K562 (cell line): ENCODE results near the gene TTLL8. TPM values are rescaled to one million over a fixed set of nuclear protein-coding genes. Genes with fewer than 3 reads are reported as not detected.

Experiments used
- BHLHE40 ChIP-seq: IDR thresholded peaks from 2 replicates; pipeline ENCODE4 v1.6.1; 2011; ENCODE audit warnings: low read length, improper control_type of control experiment
- BRD4 ChIP-seq: fragments of 200-600 bp; sonication (generic); IDR thresholded peaks from 2 replicates; pipeline ENCODE4 v1.6.1; 2017; ENCODE audit warnings: inconsistent platforms
- ETV5 ChIP-seq: sonication (generic); formaldehyde crosslinking; IDR thresholded peaks from 2 replicates; pipeline ENCODE4 v1.4.0; 2020; ENCODE audit warnings: low read depth, mild to moderate bottlenecking, missing genetic modification reagents
- NCOA2 ChIP-seq, 2 experiments: fragments of 450-650 bp; IDR thresholded peaks; 2 replicates each; pipeline ENCODE4 v1.6.1; 2018; ENCODE audit warnings: mild to moderate bottlenecking in 2 of 2, moderate library complexity in 1 of 2; ENCODE audit not compliant: partially characterized antibody in 2 of 2
- NR3C1 ChIP-seq: sonication (generic); formaldehyde crosslinking; IDR thresholded peaks from 2 replicates; pipeline ENCODE4 v1.8.1; 2022; ENCODE audit warnings: missing genetic modification reagents
- RBM17 ChIP-seq: fragments of 200-400 bp; formaldehyde crosslinking; IDR thresholded peaks from 2 replicates; pipeline ENCODE4 v1.6.1; 2017; ENCODE audit warnings: low read depth, mild to moderate bottlenecking, low read length, borderline replicate concordance
- SMC3 ChIP-seq: conservative IDR thresholded peaks from 2 replicates; pipeline ENCODE4 v1.6.1; 2011; ENCODE audit warnings: low read depth, low read length, improper control_type of control experiment; ENCODE audit not compliant: insufficient read depth
- ZFPM2 ChIP-seq: fragments of 250-450 bp; sonication (Bioruptor Pico); IDR thresholded peaks from 2 replicates; pipeline ENCODE4 v1.5.1; 2022; ENCODE audit warnings: mild to moderate bottlenecking
- ZNF175 ChIP-seq: fragments of 200-800 bp; sonication (Bioruptor generic); IDR thresholded peaks from 2 replicates; pipeline ENCODE4 v1.6.1; 2016; ENCODE audit warnings: low read depth, mild to moderate bottlenecking, missing genetic modification characterization, missing compliant biosample characterization
- polyA plus RNA-seq, 8 experiments: library from polyadenylated mRNA; depleted of rRNA in 4 of 8; stranded (reverse) in 5 of 8; unstranded in 3 of 8; fragments of >200 nt; fragmentation: Nextera tagmentation in 2 of 8; fragmentation: Illumina TruSeq in 1 of 8; extraction: Ambion mirVana in 2 of 8; extraction: Trizol in 1 of 8; gene quantifications; 2 replicates each; pipeline versions ENCODE4 v1.2.1 to v1.2.3, GENCODE V29; 2011 to 2014; ENCODE audit warnings: inconsistent platforms in 1 of 8, missing spikeins in 1 of 8
- total RNA-seq, 7 experiments: library from RNA; depleted of rRNA in 6 of 7; stranded (reverse); fragments of >200 nt in 6 of 7; fragmentation: Illumina TruSeq in 2 of 7; extraction: Trizol in 2 of 7; gene quantifications; 2 replicates each; pipeline versions ENCODE4 v1.2.1 to v1.2.3, GENCODE V29; 2011 to 2021; ENCODE audit warnings: low replicate concordance in 1 of 7
- TF ChIP-seq, protein P1 (sequence below): fragments of 450-650 bp; IDR thresholded peaks from 2 replicates; pipeline ENCODE4 v1.6.1; 2016; ENCODE audit warnings: low read depth
- TF ChIP-seq, protein P2 (sequence below): fragments of 450-650 bp; IDR thresholded peaks from 2 replicates; pipeline ENCODE4 v1.6.1; 2016
- TF ChIP-seq, protein P3 (sequence below): fragments of 250-450 bp; sonication (Bioruptor Pico); IDR thresholded peaks from 2 replicates; pipeline ENCODE4 v1.4.0; 2020
- TF ChIP-seq, protein P4 (sequence below): fragments of 450-650 bp; conservative IDR thresholded peaks from 2 replicates; pipeline ENCODE4 v1.6.1; 2016; ENCODE audit warnings: missing genetic modification characterization, low read depth, mild to moderate bottlenecking, control low read depth, missing compliant biosample characterization

Gene TTLL8
- total and polyA plus RNA-seq, 9 of the 15 experiments (the other 6 are each of a cell fraction or from before 2014, with no cell fraction given) = not detected

DNA sequence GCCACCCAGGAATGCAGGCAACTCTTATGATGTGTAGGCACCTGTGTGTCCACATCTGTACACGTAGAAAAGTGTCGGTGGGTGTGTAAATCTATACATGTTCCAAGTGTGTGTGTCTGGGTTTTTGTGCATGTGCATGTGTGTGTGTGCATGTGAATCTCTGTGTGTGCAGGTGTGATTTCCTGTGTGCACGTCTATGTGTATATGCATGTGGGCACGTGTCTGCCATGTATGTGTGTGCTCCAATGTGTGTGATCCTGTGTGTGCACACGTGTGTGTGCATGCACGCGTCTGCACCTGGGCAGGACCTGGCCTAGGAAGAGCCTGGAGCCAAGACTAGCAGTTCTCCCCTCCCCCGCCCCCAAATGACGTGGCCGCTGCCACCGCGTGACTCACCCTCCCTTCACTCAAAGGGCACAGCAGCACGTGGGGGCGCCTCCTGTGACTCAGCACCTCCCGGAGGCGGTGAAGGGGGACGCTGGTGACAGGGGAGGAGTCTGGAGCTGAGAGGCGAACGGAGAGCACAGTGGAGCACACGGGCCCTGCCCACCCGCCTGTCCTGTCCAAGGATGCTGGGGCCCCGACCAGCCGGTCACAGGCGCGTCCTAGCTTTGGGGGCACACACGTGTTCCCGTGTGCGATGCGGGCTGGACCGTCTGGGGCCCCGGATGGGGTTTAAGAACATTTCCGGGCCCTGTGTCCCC, 87.4 kb downstream of the TTLL8 start (continued):
- TF ChIP-seq, protein P1, sequence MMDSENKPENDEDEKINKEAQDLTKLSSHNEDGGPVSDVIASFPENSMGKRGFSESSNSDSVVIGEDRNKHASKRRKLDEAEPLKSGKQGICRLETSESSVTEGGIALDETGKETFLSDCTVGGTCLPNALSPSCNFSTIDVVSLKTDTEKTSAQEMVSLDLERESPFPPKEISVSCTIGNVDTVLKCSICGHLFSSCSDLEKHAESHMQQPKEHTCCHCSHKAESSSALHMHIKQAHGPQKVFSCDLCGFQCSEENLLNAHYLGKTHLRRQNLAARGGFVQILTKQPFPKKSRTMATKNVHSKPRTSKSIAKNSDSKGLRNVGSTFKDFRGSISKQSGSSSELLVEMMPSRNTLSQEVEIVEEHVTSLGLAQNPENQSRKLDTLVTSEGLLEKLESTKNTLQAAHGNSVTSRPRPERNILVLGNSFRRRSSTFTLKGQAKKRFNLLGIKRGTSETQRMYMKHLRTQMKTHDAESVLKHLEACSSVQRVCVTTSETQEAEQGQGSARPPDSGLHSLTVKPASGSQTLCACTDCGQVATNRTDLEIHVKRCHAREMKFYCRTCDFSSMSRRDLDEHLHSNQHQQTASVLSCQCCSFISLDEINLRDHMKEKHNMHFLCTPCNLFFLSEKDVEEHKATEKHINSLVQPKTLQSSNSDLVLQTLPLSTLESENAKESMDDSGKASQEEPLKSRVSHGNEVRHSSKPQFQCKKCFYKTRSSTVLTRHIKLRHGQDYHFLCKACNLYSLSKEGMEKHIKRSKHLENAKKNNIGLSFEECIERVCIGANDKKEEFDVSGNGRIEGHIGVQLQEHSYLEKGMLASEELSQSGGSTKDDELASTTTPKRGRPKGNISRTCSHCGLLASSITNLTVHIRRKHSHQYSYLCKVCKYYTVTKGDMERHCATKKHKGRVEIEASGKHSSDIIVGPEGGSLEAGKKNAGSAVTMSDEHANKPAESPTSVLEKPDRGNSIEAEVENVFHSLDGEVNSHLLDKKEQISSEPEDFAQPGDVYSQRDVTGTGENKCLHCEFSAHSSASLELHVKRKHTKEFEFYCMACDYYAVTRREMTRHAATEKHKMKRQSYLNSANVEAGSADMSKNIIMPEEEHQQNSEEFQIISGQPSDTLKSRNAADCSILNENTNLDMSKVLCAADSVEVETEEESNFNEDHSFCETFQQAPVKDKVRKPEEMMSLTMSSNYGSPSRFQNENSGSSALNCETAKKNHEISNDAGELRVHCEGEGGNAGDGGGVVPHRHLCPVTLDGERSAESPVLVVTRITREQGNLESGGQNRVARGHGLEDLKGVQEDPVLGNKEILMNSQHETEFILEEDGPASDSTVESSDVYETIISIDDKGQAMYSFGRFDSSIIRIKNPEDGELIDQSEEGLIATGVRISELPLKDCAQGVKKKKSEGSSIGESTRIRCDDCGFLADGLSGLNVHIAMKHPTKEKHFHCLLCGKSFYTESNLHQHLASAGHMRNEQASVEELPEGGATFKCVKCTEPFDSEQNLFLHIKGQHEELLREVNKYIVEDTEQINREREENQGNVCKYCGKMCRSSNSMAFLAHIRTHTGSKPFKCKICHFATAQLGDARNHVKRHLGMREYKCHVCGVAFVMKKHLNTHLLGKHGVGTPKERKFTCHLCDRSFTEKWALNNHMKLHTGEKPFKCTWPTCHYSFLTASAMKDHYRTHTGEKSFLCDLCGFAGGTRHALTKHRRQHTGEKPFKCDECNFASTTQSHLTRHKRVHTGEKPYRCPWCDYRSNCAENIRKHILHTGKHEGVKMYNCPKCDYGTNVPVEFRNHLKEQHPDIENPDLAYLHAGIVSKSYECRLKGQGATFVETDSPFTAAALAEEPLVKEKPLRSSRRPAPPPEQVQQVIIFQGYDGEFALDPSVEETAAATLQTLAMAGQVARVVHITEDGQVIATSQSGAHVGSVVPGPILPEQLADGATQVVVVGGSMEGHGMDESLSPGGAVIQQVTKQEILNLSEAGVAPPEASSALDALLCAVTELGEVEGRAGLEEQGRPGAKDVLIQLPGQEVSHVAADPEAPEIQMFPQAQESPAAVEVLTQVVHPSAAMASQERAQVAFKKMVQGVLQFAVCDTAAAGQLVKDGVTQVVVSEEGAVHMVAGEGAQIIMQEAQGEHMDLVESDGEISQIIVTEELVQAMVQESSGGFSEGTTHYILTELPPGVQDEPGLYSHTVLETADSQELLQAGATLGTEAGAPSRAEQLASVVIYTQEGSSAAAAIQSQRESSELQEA = peak; percentile 58; the same call in 1 of the 2 replicates
- TF ChIP-seq, protein P2, sequence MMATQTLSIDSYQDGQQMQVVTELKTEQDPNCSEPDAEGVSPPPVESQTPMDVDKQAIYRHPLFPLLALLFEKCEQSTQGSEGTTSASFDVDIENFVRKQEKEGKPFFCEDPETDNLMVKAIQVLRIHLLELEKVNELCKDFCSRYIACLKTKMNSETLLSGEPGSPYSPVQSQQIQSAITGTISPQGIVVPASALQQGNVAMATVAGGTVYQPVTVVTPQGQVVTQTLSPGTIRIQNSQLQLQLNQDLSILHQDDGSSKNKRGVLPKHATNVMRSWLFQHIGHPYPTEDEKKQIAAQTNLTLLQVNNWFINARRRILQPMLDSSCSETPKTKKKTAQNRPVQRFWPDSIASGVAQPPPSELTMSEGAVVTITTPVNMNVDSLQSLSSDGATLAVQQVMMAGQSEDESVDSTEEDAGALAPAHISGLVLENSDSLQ = peak; percentile 95
- TF ChIP-seq SMC3 (no peak), BHLHE40 (peak; percentile 99), ZNF175 (CRISPR knock-in tag) (0 out of 2 replicates have a peak, but pooled peaks have one; percentile 66), BRD4 (no peak), ZFPM2 (CRISPR knock-in tag) (no peak), NR3C1 (CRISPR knock-in tag) (no peak), NCOA2 (IDR thresholded peaks at IDR 0.05; ENCODE audit: partially characterized antibody in 2 of 2) (no peak), ETV5 (CRISPR knock-in tag) (no peak; the same call in 1 of the 2 replicates), RBM17 (no peak)
- TF ChIP-seq, protein P3, sequence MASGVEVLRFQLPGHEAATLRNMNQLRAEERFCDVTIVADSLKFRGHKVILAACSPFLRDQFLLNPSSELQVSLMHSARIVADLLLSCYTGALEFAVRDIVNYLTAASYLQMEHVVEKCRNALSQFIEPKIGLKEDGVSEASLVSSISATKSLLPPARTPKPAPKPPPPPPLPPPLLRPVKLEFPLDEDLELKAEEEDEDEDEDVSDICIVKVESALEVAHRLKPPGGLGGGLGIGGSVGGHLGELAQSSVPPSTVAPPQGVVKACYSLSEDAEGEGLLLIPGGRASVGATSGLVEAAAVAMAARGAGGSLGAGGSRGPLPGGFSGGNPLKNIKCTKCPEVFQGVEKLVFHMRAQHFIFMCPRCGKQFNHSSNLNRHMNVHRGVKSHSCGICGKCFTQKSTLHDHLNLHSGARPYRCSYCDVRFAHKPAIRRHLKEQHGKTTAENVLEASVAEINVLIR (CRISPR knock-in tag) = peak; percentile 61
- TF ChIP-seq, protein P4, sequence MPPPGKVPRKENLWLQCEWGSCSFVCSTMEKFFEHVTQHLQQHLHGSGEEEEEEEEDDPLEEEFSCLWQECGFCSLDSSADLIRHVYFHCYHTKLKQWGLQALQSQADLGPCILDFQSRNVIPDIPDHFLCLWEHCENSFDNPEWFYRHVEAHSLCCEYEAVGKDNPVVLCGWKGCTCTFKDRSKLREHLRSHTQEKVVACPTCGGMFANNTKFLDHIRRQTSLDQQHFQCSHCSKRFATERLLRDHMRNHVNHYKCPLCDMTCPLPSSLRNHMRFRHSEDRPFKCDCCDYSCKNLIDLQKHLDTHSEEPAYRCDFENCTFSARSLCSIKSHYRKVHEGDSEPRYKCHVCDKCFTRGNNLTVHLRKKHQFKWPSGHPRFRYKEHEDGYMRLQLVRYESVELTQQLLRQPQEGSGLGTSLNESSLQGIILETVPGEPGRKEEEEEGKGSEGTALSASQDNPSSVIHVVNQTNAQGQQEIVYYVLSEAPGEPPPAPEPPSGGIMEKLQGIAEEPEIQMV (tag) = no peak
